Occipital lobe (tissue), 2 donors: ENCODE measurements around the gene CSGALNACT2. TPM values are rescaled to one million over a fixed set of nuclear protein-coding genes. Genes with fewer than 3 reads are reported as not detected.

Experiments
- DNase-seq: peaks from one replicate; lab custom pipeline; 2025; lab: John Stamatoyannopoulos, UW
- total RNA-seq: library from RNA; depleted of rRNA; stranded (reverse); fragments of >200 nt; gene quantifications from one replicate; pipeline ENCODE4 v1.2.3, GENCODE V29; 2014

Gene CSGALNACT2
- total RNA-seq, 1 donor from 2014 or later, result 68.3 TPM

DNA sequence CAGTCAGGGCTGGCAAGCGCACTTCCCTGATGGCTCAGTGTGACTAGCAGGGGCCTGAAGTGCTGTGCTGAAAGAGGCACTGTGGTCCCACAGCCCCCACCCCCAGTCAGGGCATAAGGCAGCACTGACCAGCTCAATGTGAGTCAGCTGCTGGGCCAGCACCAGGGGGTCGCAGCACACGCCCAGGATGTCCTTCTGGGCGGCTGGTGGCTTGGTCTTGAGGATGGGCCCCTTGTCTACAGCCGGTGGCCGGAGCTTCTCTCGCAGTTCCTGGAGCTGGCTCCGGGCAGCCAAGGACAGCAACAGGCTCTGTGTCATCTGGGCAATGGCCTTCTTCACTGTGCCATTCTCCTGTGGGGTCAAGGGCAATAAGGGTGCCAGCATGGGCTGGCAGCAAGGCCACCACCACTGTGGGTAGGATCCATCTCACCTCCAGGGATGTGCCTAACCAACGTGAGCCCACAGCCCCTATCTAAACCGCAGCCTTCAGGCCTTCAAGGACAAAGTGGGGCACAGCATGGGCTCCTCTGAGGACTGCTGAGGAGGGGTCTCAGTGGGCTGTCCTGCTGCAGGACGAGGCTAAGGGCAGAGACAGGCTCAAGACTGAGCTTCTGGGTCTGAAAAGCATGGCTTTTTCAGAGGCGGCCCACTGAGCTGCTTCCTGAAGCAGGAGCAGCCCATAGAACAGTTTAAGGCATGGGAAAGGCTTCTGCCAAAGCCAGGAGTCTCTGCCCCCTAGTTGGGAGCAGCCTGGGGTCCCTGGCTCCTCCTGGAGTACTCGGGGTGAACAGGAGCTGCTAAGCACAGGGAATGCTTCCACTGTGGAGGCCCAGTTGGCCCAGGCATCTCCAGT lies 62.5 kb downstream of the CSGALNACT2 start:
- DNase-seq, result no peak

DNA sequence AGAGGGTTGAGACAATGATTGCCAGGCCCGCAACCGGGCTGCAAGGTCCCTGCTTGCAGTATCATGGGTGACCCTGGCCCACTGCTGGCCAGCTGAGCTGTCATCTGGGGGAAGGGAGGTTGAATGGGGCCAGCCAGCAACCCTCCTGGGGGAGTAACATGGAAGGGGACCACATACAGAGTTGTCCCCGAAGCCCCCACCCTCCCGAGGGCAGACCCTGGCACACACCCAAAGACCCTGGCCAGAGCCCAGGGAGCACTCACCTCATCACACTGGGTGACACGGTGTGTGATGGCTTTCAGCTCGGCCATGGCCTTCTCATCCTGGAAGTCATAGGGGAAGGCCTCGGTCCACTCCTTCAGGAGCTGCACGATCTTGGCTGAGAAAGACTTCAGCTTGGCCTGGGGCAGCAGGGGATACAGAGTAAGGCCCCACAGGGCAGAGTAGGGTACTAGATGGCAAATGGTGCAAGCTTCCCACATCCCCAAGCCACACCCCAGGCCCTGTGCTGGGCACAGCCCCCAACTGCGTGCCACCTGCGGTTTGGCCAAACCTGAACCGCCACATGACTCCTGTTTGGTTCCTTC lies 63.4 kb downstream of the CSGALNACT2 start:
- DNase-seq, result no peak

- no peak for DNase-seq
Observed at GRCh38 chr10:43202224-43202656, 64.0 kb downstream of the CSGALNACT2 start.

GRCh38 chr10:43202657-43203447 lies 64.6 kb downstream of the CSGALNACT2 start:
- DNase-seq, result no peak

DNA sequence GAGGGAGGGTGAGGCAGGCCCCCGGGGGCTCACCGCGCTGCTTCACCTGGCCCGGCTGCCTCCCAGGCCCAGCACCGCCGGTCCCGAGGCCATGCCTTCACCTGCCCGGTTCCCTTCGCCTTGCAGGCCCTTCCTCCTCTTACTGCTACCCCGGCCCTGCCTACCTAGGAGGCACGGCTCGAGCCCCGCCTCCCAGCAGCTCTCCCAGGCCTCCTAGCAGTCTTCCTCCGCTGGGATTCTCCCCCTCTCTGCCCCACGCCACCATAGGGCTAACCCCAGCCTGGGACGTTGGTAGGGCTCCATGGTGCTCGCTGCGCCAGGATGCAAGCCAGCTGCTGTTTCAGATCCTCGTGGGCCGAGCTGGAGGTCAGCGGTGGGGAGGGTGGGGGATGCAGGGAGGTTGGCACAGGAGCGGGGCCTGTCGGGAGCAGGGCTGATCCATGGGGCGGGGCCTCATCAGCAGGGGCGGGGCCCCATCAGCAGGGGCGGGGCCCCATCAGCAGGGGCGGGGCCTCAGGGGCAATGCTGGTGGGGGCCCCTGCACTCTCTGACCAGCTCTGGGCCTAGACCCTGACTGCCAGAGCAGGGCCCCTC lies 65.3 kb downstream of the CSGALNACT2 start:
- DNase-seq, result no peak

- DNase-seq, result no peak
Observed at GRCh38 chr10:43204042-43204942, 66.0 kb downstream of the CSGALNACT2 start.

DNA sequence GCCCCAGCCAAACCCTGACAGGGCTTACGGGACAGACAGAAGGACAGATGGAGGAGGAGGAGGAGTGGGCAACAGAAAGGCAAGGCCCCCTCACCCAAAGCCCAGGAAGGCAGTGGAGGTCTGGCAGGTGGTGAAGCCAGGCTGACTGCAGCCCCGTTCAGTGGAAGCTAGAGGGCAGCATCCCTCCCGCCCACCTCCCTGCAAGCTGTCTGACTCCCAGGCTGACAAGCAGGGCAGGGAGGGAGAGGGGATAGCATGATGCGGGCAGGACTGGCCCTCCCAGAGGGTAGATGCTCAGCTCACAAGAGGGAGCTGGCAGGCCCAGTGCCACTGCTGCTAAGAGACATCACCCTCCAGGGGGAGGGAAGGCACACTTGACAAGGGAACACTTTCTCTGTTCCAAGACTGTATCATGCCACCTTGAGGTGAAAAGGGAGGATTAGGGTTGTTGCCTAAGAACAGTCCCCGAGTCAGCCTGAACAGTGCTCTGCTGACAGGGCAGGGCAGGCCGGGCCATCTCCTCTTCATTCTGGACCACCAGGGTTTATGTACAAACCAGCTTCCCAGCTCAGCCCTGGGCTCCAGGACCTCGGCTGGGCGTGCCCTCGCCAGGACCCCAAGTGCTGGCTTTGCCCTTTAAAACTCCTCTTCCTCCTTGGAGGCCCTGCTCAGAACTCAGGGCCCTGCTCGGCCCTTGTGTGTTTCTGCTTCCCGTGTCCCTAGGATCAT lies 66.9 kb downstream of the CSGALNACT2 start:
- no peak for DNase-seq

DNA sequence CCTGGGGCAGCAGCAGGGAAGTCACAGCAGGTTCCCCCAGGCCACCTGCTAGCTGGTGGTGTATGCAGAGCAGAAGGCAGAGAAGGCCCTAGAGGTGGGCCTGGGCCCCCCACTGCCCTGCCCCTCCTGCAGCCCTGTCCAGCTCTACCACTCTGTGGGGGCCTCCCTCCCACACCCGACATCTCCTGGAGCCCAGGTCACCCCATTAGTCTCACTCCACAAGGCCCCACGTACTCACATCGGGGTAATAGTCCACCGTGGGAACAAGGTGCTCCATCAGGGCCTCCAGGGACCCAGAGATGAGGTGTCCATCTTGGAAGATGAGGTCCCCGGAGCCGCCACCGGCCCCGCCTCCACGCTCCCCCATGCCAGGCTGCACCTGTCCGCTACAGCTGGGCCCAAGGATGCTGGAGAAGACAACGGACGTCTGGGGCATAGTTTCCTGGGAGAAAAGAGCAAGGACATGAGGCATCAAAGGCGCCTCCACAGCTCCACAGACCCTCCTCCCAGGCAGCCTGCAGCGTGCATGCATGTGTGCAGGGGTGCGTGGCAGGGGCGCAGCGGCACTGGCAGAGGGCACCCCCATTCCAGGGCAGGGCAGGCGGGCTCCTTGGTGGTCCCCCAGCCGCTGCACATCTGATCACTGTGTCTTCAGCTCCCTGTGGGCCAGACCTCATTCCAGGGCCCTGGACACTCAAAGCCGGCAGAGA lies 67.6 kb downstream of the CSGALNACT2 start:
- no peak for DNase-seq

- no peak for DNase-seq
Observed at GRCh38 chr10:43206391-43207235, 68.4 kb downstream of the CSGALNACT2 start.

DNA sequence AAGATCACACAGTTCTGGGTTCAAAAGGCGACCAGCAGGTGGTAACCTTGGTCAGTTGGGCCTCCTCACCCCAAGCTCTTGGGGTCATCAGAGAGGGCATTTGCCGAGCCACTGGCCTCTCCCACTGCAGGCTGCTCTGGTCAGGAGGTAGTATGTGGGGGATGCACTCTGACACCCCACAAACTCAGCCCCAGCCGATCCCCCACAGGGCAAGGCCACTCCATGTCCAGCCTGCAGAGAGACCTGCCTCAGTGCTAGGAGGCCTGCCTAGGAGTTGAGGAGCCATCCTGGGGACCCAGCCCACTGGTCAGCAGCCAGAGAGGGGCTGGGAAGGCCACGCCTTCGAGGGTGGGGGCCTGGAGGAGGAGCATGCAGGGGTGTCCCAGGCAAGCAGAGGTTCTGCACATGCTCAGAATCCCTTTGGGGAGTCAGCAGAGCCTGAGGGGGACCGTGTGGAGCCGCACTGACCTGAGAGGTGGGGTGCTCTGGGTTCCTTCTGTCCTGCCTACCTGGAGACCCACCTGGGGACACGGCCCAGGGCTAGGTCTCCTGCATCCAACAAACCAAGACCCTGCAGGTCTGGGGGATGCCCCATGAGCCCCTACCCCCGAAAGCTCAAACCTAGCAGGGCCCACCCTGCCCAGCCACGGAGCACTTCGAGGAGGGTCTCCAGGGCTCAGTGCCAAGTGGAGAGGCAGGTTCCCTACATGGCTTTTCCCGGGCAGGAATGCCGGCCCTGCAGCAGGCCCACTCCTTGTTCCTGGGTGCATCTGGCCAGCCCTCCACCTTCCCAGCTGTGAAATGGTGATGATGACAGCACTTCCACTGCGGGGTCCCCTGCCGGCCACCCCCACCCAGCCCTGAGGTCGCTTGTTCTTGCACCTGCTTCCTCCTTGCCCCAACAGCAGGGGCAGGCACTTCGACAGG lies 70.2 kb downstream of the CSGALNACT2 start:
- no peak for DNase-seq

DNA sequence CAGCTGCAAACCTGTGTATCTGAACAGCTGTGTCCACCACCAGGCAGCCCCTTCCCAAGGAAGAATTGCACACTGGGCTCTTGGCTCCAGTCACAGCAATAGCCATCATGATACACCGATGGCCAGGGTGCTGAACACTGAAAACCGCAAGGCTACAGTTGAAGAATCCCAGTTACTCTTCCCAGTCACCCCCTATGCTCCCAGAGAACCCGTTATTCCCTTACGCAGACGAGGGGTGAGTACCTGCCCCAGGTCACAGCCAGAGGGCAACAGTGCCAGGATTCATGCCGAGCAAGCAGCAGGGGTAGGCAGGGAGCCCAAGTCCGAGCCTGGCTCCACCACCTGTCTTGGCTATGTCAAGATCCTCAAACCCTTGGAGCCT lies 70.8 kb downstream of the CSGALNACT2 start:
- no peak for DNase-seq

GRCh38 chr10:43209651-43210141 lies 71.5 kb downstream of the CSGALNACT2 start:
- no peak for DNase-seq

- DNase-seq, result no peak
Observed at GRCh38 chr10:43210556-43210955, 72.3 kb downstream of the CSGALNACT2 start.

- no peak for DNase-seq
Observed at GRCh38 chr10:43211030-43211429, 72.8 kb downstream of the CSGALNACT2 start.

DNA sequence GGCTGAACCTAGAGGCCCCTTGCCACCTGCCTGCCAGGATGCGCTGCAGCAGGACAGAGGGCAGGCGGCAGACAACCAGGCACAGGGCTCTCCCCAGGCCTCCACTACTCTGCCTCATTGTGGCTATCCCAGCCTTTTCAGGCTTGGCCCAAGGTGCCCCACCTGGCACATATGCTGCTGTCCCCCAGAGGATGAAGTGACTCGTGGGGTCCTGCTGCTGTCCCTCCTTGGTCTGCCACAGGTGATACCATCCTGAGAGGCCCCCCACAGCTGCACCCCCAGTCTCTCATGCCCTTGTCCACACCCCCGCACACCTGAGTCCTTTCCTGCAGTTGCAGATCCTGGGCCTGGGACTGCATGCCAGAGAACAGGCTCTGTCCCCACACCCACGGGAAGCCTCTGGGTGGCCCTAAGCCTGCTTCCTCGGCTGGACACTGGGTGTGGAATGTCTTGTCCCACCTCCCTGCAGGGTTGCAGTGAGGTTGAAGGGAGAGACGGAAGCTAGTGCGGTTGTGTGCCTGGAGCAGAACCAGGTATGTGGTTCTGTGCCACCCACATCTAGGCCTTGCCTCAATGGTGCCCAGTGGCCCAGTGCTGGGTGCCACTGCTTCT lies 73.3 kb downstream of the CSGALNACT2 start:
- no peak for DNase-seq

DNA sequence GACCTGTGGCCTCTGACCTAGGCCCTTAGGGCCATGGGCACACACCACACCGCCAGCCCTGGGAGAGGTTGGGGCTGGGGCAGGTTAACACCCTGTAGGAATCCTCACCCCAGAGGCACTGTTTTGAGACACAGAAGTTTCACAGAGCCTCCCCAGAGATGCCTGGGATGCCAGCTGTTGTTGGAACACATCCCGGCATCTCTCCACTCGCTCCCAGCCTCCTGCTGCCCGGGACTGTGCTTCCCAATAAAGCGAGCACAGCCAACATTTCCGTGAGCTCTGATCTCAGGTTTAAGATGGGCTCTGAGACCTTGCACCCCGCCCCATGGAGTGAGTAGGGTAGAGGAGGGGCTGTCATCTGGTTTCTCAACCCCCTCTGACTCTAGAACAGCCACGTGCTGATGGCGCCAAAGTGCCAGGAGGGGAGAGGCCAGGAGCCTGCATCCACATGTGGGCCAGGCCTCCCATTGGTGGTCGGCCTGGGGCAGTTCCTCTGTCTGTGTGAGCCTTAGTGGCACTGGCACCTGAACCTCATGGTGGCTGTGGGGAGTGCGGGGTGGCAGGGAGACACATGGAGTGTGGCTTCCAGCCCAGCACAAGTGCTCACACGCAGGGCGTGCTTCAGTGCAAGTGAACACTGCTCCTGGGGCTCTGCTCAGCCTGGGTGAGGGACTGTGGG lies 73.9 kb downstream of the CSGALNACT2 start:
- DNase-seq, result peak; percentile 55
